ENCODE data around the gene STRBP. TPM values are rescaled to one million over a fixed set of nuclear protein-coding genes. Genes with fewer than 3 reads are reported as not detected.

STRBP gene
- total and polyA plus RNA-seq, 2 of the 8 experiments (the other 6 are each of a cell fraction or from before 2014, with no cell fraction given): 29.7 to 105 TPM

- no peaks in the 10 kb centered on the region for H3K79me2 ChIP-seq (ENCODE audit: control insufficient read depth in 1 of 2, insufficient read depth in 2 of 2, low read length in 2 of 2)
- no peak overlapping the region for H2BK15ac ChIP-seq (ENCODE audit: low read length)
- H3K36me3 ChIP-seq (ENCODE audit: control insufficient read depth in 2 of 4, insufficient read depth in 4 of 4, low read length in 3 of 4): no peaks in the 10 kb centered on the region
- no peaks in the 10 kb centered on the region; a peak in 1 of 7 replicates for H3K27me3 ChIP-seq (replicated peaks in 1 of 4; ENCODE audit: control insufficient read depth in 3 of 4, extremely low read depth in 1 of 4, insufficient read depth in 3 of 4, low read length in 3 of 4)
- H3K27ac ChIP-seq (ENCODE audit: low read depth, low read length): no peak overlapping the region
- H3K4me1 ChIP-seq (replicated peaks in 1 of 4; ENCODE audit: control insufficient read depth in 3 of 4, insufficient read depth in 4 of 4, low read length in 3 of 4): no peaks in the 10 kb centered on the region
- no peak overlapping the region for H3K23ac ChIP-seq (ENCODE audit: insufficient read length)
- no peak overlapping the region for H3K4me3 ChIP-seq (ENCODE audit: extremely low read depth in 1 of 4, insufficient read depth in 2 of 4, low read depth in 3 of 4, low read length in 4 of 4)
- ChIA-PET POLR2A (ENCODE audit: partially characterized antibody) (interaction anchor here (0.6 to 1.0 kb wide), 2 partner anchors 43 to 180 kb away, joined by 3 read pairs; no protein-coding TSS in a partner anchor), CTCF (ENCODE audit: partially characterized antibody) (interaction anchor here (0.8 to 1.5 kb wide), 4 partner anchors 13 to 198 kb away, joined by 3 to 4 read pairs (median 3); no protein-coding TSS in a partner anchor)
- H3K14ac ChIP-seq (ENCODE audit: insufficient read length): no peak overlapping the region
- H3K56ac ChIP-seq (replicated peaks; ENCODE audit: insufficient read length, low read depth, low read length): no peak overlapping the region
- DNase-seq (ENCODE audit: low read depth in 1 of 2, low spot score in 2 of 2): no peak
- H4K20me1 ChIP-seq (replicated peaks in 1 of 2; ENCODE audit: control insufficient read depth in 1 of 2, insufficient read depth in 2 of 2, low read length in 2 of 2): no peaks in the 10 kb centered on the region
- no peak overlapping the region for H2AFZ ChIP-seq (ENCODE audit: low read length)
- H3K9me3 ChIP-seq (ENCODE audit: insufficient read depth in 2 of 2, low read depth in 1 of 2, low read length in 1 of 2): no peaks in the 10 kb centered on the region
- H4K5ac ChIP-seq (ENCODE audit: insufficient read length, low read depth, low read length): no peak overlapping the region
- H4K8ac ChIP-seq (ENCODE audit: extremely low read depth, insufficient read depth, low read length): no peak overlapping the region
- H3K23me2 ChIP-seq (ENCODE audit: low read depth, low read length): no peaks in the 10 kb centered on the region
- H2AK5ac ChIP-seq (ENCODE audit: low read depth, low read length): no peak overlapping the region
- no peak overlapping the region for H3K9ac ChIP-seq (replicated peaks in 1 of 4; ENCODE audit: extremely low read depth in 1 of 4, low read depth in 3 of 4, low read length in 3 of 4)
- 90% methylated on average over 10 of the region's 10 CpGs; no CpG with 5 or more reads in 1 of the 2 experiments for WGBS, 2 experiments (ENCODE audit: extremely low coverage in 1 of 2, insufficient coverage in 1 of 2, insufficient read length in 1 of 2, insufficient replicate concordance in 2 of 2, low coverage in 1 of 2, low lambda C conversion rate in 2 of 2, missing lambda C conversion rate in 1 of 2)
- no peak overlapping the region for H3K18ac ChIP-seq (ENCODE audit: extremely low read depth, low read length)
- no peaks in the 10 kb centered on the region for H3K79me1 ChIP-seq (ENCODE audit: low read depth, low read length)
- H3K4ac ChIP-seq (replicated peaks; ENCODE audit: insufficient read length, low read depth, low read length): no peak overlapping the region
- H2BK120ac ChIP-seq (replicated peaks; ENCODE audit: low read depth, low read length): no peak overlapping the region
- H2BK20ac ChIP-seq (ENCODE audit: low read length): no peak overlapping the region
- H2BK12ac ChIP-seq (ENCODE audit: low read depth, low read length): no peak overlapping the region
- FAIRE-seq: no peak
- no peak overlapping the region for H3K4me2 ChIP-seq (ENCODE audit: insufficient read depth in 1 of 2, low read depth in 2 of 2, low read length in 2 of 2)
- no peak overlapping the region for H4K91ac ChIP-seq (replicated peaks; ENCODE audit: insufficient read length, low read length)
- no peak overlapping the region for H2BK5ac ChIP-seq (ENCODE audit: low read depth, low read length)
- no peak for TF ChIP-seq CTCF (IDR thresholded peaks at IDR 0.05; ENCODE audit: control extremely low read depth in 1 of 3, insufficient read depth in 1 of 3, low read depth in 1 of 3, low read length in 3 of 3)
- TF ChIP-seq BRCA1 (IDR thresholded peaks at IDR 0.05; ENCODE audit: low read depth, low read length): no peak
- no peak for TF ChIP-seq E2F6 (IDR thresholded peaks at IDR 0.05)
- no peak for TF ChIP-seq SP1 (IDR thresholded peaks at IDR 0.05; ENCODE audit: low read depth, low read length)
- TF ChIP-seq FOSL1 (IDR thresholded peaks at IDR 0.05; ENCODE audit: insufficient read depth, low read depth, low read length): no peak
- TF ChIP-seq RBBP5 (IDR thresholded peaks at IDR 0.05; ENCODE audit: borderline replicate concordance, low read depth, low read length): no peak
- no peak for TF ChIP-seq ASH2L (IDR thresholded peaks at IDR 0.05; ENCODE audit: low read length)
- no peak for TF ChIP-seq SIRT6 (IDR thresholded peaks at IDR 0.05; ENCODE audit: low read length)
- no peak for TF ChIP-seq SUZ12 (IDR thresholded peaks at IDR 0.05; ENCODE audit: low read length)
- TF ChIP-seq EP300 (IDR thresholded peaks at IDR 0.05; ENCODE audit: borderline replicate concordance in 1 of 2, low read depth in 2 of 2, low read length in 2 of 2): no peak
Measured at GRCh38 chr9:123282362-123283047, 14.1 kb upstream of the STRBP start.

Measured in H1 (cell line).